Heart left ventricle (tissue), 13 donors: ENCODE data around the gene PLOD2.

Experiments
- POLR2A ChIP-seq, 2 donors: fragments of 450-650 bp; IDR thresholded peaks; one replicate each; pipeline ENCODE4 v1.6.1; 2017; ENCODE audit warnings: antibody characterized with exemption in 2 of 2, mild to moderate bottlenecking in 2 of 2, moderate library complexity in 2 of 2
- TF ChIP-seq, protein P1 (sequence below), 12 donors: fragments of 200-600 bp; sonication (generic) in 4 of 12; IDR thresholded peaks; one replicate each; pipeline versions ENCODE4 v1.5.0 to v1.8.0; 2018 to 2022; ENCODE audit warnings: antibody characterized with exemption in 12 of 12, mild to moderate bottlenecking in 5 of 12
- donor health status: ischemic (EF 13 %, LVEDD 7.1; RV severe dilation, severe dysfunction).
- donor health status: DM: no; HTN: yes; CAD: no.
- donor health status: DM: no; HTN: no; CAD: no.
- donor health status: ischemic (EF 25% LVEDD 6.9; RV normal size, moderate dysfunction).
- donor health status: ischemic (EF 25% LVEDD 5.7; RV mildly dilated, moderate dysfunction).
- donor health status: ischemic (EF 35%, LVEDD 5.7; RV mildly dilated, moderate dysfunction).
- donor health status: nonischemic (EF 11% LVEDD 7.7; RV severe dilation, severe dysfunction).
- donor health status: DM: yes; HTN: yes; CAD: no.
- donor health status: PGD.
- donor health status: ischemic (EF 29% LVEDD 5.4; RV normal size, mild dysfunction).
- donor health status: nonischemic (EF 23%, LVEDD 6.1; RV moderate dilation, normal function).

DNA sequence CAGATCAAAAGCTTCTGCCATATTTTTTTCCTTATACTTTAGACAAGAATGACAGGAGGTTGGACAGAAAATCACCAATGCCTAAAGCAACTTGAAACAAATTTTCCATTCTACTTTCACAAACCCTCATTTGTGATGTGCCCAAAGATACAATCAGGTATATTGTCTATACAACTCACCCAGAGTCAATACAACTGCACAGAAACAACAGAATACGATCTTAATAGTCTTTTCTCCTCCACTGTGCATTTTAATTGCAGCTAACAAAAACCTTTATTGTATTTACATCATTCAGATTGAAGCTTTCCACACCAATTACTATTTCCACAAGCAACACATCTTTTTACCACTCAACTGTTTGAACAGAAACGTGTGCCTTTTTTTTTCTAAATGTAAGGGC is 80.4 kb downstream of the PLOD2 start:
- TF ChIP-seq, protein P1, sequence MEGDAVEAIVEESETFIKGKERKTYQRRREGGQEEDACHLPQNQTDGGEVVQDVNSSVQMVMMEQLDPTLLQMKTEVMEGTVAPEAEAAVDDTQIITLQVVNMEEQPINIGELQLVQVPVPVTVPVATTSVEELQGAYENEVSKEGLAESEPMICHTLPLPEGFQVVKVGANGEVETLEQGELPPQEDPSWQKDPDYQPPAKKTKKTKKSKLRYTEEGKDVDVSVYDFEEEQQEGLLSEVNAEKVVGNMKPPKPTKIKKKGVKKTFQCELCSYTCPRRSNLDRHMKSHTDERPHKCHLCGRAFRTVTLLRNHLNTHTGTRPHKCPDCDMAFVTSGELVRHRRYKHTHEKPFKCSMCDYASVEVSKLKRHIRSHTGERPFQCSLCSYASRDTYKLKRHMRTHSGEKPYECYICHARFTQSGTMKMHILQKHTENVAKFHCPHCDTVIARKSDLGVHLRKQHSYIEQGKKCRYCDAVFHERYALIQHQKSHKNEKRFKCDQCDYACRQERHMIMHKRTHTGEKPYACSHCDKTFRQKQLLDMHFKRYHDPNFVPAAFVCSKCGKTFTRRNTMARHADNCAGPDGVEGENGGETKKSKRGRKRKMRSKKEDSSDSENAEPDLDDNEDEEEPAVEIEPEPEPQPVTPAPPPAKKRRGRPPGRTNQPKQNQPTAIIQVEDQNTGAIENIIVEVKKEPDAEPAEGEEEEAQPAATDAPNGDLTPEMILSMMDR (IDR thresholded peaks at IDR 0.05): no peak
- no peak for TF ChIP-seq POLR2A (IDR thresholded peaks at IDR 0.05)
